GM04504 (cell line): ENCODE data around the gene GRID1.
"Not testable (repeated sequence)": the region's sequence is repeated elsewhere in the genome, so short reads cannot be mapped to it uniquely, and the experiment has no call there.

Experiments
- DNase-seq: peaks from one replicate; pipeline ENCODE4 v3.0.0-alpha.2; 2012; ENCODE audit warnings: low read depth

GRID1 gene

GRCh38 chr10:85983051-85983450 lies 383.5 kb downstream of the GRID1 start:
- DNase-seq: no peak

DNA sequence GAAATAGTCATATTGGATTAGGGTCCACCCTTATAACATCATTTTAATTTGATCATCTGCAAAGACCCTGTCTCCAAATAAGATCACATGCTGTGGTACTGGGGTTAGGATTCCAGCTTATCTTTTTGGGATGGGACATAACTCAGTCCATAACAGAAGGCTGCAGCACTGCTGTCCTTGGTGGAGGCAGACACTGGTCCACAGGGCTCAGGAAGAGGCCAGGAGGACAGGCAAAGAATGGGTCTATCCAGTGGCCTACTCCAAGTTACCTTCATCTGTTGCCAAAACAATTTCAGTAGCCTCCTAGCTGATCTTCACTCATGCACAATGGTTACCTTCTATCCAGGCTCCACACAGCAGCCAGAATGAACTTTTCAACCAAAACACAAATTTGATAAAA lies 387.0 kb downstream of the GRID1 start:
- DNase-seq: no peak

- no peak for DNase-seq
Observed at GRCh38 chr10:85978566-85979358, 387.8 kb downstream of the GRID1 start.

- no peak for DNase-seq
Observed at GRCh38 chr10:85977642-85978041, 389.0 kb downstream of the GRID1 start.

DNA sequence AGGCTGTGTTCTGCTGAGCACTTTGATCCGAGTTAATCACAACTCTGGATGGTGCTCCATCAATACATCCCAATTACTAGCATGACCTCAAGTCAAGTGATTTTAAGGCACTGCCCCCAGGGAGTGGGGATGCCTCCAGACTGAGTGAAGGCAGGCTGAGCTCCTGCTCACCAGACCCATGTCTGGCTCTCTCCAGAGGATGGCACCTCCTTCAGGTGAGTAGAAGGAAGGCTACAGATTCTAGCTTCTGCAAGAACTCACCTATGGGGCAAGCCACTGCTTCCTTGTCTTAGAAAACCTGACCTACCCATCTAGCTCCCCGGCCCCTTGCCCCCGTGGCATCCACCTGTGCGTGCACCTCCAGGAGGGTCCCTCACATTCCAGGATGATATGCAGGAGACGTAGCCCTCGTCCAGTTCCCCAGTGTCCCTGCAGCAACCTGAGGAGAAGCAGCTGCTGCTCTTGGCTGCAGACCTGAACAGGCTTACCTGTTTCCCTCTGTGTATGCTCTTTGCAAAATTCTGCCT lies 390.3 kb downstream of the GRID1 start:
- no peak for DNase-seq

GRCh38 chr10:85971494-85971893 lies 395.1 kb downstream of the GRID1 start:
- no peak for DNase-seq

GRCh38 chr10:85967594-85967993 lies 399.0 kb downstream of the GRID1 start:
- no peak for DNase-seq

- no peak for DNase-seq
Observed at GRCh38 chr10:85961479-85962067, 405.0 kb downstream of the GRID1 start.

DNA sequence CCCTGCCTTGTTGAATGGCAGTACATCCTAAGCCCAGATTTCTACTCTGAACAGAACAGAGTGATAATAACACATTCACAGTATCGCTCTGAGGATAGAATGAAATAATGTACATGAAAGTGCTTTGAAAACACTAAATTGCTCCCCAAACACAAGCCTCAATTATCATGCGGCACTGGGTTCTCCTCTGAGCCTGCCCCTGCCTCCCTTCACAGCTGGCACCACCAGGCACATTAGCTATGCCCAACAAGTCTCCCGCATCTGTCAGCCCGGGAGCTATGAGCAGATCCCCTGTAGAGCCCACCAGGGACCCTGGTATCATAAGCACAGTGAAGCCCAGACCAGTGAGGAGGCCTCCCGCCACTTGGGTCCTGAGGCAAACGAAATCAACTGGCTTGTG lies 405.5 kb downstream of the GRID1 start:
- DNase-seq: no peak

DNA sequence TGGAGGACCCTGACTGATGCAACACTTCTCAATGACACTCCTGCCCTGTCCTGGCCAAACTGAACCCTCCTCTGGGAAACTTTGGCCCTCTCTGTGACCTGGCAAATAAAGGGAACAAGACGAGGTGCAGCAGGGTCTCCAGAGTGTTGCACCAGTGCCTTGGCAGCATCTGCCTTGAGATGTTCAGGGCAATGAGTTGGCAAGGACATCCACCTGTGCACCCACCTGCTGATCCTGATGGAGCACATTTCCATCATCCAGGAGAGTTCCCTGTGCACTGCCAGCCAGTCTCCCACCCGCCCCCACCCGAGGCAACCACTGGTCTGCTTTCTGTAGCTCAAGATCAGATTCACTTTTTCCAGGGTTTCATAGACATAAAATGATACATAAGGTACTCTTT lies 407.4 kb downstream of the GRID1 start:
- DNase-seq: no peak

DNA sequence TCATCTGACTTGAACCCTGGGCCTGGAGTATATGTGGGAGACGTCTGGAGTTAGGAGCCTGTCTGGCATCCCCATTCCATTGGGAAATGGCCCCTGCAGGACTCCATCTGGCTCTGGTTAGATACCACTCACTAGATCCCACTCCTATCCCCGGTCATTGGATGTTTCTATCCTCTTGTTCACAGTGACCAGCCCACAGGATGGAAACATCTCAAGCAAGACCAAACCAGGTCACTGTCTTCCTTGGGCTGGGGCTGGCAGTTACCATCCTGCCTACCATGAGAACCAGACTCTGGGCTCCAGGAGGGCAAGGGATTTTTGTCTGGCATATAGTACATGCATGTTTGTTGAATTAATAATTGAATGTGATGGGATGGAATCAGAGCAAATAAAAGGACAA lies 415.7 kb downstream of the GRID1 start:
- no peak for DNase-seq

DNA sequence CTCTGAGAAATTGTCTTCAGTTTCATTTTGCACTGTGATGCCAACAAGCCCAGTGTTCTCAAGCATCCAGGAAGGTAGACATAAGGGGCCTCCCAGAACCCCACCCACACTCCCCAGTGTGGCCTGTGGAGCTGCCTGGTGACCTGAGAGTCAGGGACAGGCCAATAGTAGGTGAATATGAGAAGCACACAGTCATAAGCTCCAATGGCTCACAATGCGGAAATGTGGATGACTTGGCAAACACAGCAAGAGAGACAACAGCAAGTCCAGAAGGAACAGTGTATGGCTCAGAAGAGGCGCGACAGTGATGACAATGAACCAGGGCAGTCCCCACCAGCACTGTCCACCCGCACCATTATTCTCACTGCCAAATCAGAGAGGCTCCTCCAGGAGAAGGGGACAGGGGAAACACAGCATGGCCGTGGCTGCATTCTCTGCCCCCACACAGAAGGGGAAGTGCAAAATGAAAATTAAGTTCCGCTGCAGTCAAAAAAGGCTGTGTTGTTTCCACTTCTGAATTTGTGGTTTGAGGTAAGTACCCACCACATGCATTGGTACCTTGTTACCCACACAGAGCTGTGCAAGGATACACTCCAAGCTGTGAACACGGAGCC lies 419.8 kb downstream of the GRID1 start:
- no peak for DNase-seq

GRCh38 chr10:85936161-85936560 lies 430.4 kb downstream of the GRID1 start:
- DNase-seq: no peak

DNA sequence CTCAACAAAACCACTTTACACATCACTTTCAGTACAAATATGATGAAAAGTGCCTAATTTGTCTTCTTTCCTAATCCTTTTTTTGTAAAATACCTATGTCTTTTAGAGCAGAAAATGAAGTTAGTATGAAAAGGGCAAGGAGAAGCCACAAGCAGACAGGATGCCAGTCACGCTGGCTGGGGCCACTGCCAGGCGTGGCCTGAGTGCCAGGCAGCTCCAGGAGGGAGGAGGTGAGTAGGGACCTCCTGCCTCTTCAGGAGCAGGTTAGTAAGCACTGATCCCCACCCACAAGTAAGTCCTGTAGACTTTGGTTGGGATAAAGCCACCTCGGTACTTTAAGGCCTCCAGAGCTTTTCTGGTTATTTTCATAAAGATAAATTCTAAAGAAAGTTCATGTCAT lies 432.0 kb downstream of the GRID1 start:
- DNase-seq: no peak

- not testable (repeated sequence) for DNase-seq
Observed at GRCh38 chr10:85929993-85930392, 436.6 kb downstream of the GRID1 start.

DNA sequence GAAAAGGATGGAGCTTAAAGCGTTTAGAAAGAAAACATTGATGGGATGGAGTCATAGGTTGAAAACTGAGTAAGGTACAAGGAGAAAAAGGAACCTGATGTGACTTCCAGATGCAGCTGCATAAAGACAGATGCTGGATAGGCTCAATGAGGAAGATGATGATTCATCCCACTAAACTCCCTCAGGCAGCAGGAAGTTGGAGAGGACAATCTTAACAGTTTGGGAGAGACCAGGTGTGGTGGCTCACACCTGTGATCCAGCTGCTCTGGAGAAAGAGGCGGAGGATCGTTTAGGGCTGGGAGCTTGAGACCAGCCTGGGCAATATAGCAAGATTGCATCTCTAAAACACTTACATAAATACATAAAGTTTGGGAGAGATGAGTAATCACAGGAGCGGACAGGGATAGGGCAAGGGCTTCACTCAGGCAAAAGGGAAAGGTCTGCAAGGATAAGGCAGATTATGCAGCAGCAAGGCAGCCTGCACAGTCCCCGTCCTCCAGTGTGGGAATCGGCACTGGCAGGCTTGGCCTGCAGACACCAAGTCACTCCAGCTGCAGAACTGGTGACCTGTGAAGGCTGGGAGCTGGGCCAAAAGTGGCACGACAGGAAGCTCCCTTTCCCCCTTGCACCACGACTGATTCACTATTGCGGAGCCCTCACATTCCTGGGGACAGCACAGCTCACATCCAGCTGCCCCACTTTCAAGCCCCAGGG lies 438.5 kb downstream of the GRID1 start:
- no peak for DNase-seq

- DNase-seq: no peak
Observed at GRCh38 chr10:85926986-85927385, 439.6 kb downstream of the GRID1 start.

- no peak for DNase-seq
Observed at GRCh38 chr10:85926136-85926535, 440.5 kb downstream of the GRID1 start.

GRCh38 chr10:85925201-85925750 lies 441.3 kb downstream of the GRID1 start:
- no peak for DNase-seq

DNA sequence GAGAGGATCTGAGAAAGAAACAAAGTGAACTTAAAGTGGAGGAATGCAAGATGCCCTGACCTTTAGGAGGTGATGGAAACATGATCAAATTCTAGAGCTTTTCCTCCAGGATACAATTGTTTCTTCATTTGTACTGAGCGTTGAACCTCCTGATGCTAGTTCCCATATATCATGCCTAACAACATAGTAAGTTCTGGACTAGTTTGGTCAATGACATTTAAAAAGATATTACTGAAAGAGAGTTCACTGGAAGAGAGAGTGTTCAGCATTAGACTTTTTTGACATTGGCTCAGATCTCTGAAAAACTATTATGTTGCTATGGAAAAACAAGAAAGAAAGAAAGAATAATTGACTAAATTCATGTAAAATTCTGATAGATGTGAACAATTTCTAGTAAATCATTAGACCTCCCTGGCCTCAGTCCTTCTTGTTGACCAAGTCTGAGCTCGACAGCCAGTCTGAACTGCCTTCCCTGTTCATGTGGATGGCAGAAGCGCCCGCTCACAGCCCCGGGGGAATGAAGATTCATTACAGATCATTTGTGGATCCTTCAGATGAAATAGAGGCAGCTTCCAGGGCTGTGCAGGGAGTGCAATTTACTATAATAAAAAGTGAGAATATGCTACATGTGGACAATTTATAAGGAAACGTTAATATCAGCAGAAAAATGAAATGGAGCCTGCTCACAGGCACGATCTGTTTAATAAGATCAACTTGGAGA lies 442.1 kb downstream of the GRID1 start:
- no peak for DNase-seq

GRCh38 chr10:85922356-85923129 lies 444.1 kb downstream of the GRID1 start:
- no peak for DNase-seq
